ENCODE measurements around the gene RGS8.
A peak's percentile ranks its signal among the peaks of the same experiment; 100 is the strongest.

Gene RGS8

GRCh38 chr1:182721525-182721924, 37.1 kb upstream of the RGS8 start:
- TF ChIP-seq CTCF (IDR thresholded peaks at IDR 0.05; ENCODE audit: borderline replicate concordance, control extremely low read depth, extremely low read depth, insufficient read depth, missing control alignments) = no peak
- in situ Hi-C loops (cut with MboI; ENCODE audit: low sequenced_read_pairs, unreplicated experiment) = no loop called here
- DNase-seq (ENCODE audit: low spot score) = no peak

- in situ Hi-C loops (cut with MboI; ENCODE audit: low sequenced_read_pairs, unreplicated experiment) = no loop called here
Measured at GRCh38 chr1:182720463-182720862, 36.1 kb upstream of the RGS8 start.

GRCh38 chr1:182719553-182719952, 35.2 kb upstream of the RGS8 start:
- no peak for DNase-seq (ENCODE audit: low spot score)
- TF ChIP-seq CTCF (IDR thresholded peaks at IDR 0.05; ENCODE audit: borderline replicate concordance, control extremely low read depth, extremely low read depth, insufficient read depth, missing control alignments) = no peak
- in situ Hi-C loops (cut with MboI; ENCODE audit: low sequenced_read_pairs, unreplicated experiment) = no loop called here

More at GRCh38 chr1:182720463-182720862, 36.1 kb upstream of the RGS8 start:
- DNase-seq (ENCODE audit: low spot score) = no peak
- TF ChIP-seq CTCF (IDR thresholded peaks at IDR 0.05; ENCODE audit: borderline replicate concordance, control extremely low read depth, extremely low read depth, insufficient read depth, missing control alignments) = no peak

- in situ Hi-C loops (cut with MboI; ENCODE audit: low sequenced_read_pairs, unreplicated experiment) = no loop called here
- TF ChIP-seq CTCF (IDR thresholded peaks at IDR 0.05; ENCODE audit: borderline replicate concordance, control extremely low read depth, extremely low read depth, insufficient read depth, missing control alignments) = peak; percentile 0
- no peak for DNase-seq (ENCODE audit: low spot score)
Measured at GRCh38 chr1:182718311-182718710, 33.9 kb upstream of the RGS8 start.

GRCh38 chr1:182716740-182717720, 32.6 kb upstream of the RGS8 start:
- DNase-seq (ENCODE audit: low spot score) = no peak
- in situ Hi-C loops (cut with MboI; ENCODE audit: low sequenced_read_pairs, unreplicated experiment) = no loop called here

GRCh38 chr1:182715531-182715930, 31.1 kb upstream of the RGS8 start:
- in situ Hi-C loops (cut with MboI; ENCODE audit: low sequenced_read_pairs, unreplicated experiment) = no loop called here
- no peak for DNase-seq (ENCODE audit: low spot score)
- TF ChIP-seq CTCF (IDR thresholded peaks at IDR 0.05; ENCODE audit: borderline replicate concordance, control extremely low read depth, extremely low read depth, insufficient read depth, missing control alignments) = no peak

More at GRCh38 chr1:182716740-182717720, 32.6 kb upstream of the RGS8 start:
- no peak for TF ChIP-seq CTCF (IDR thresholded peaks at IDR 0.05; ENCODE audit: borderline replicate concordance, control extremely low read depth, extremely low read depth, insufficient read depth, missing control alignments)

Data from GM13976 (cell line).